Mucosa of gallbladder (tissue), 1 donor: ENCODE measurements around the gene MYO10. TPM values are rescaled to one million over a fixed set of nuclear protein-coding genes. Genes with fewer than 3 reads are reported as not detected.
"Not testable (repeated sequence)": the region's sequence is repeated elsewhere in the genome, so short reads cannot be mapped to it uniquely, and the experiment has no call there.

Experiments used
- DNase-seq: peaks from one replicate; pipeline ENCODE4 v3.0.0-alpha.2; 2020; ENCODE audit warnings: low spot score
- total RNA-seq: library from RNA; stranded (reverse); gene quantifications from one replicate; pipeline ENCODE4 v1.2.1, GENCODE V29; 2021
- donor health status: DM: no; HTN: no; CAD: no.

MYO10 gene
- 16.2 TPM for total RNA-seq

- peak; percentile 86 for DNase-seq
These were observed at the start of gene MYO10 for GRCh38 chr5:16936150-16936988. Gene MYO10, minus strand, starts transcription at chr5:16936288. Its CDS starts 480 bp downstream, at chr5:16935808.

GRCh38 chr5:16985304-16985703 lies 49.2 kb upstream of the MYO10 start:
- not testable (repeated sequence) for DNase-seq

- no peak for DNase-seq
These were observed 47.9 kb upstream of the MYO10 start for GRCh38 chr5:16983972-16984371.

DNA sequence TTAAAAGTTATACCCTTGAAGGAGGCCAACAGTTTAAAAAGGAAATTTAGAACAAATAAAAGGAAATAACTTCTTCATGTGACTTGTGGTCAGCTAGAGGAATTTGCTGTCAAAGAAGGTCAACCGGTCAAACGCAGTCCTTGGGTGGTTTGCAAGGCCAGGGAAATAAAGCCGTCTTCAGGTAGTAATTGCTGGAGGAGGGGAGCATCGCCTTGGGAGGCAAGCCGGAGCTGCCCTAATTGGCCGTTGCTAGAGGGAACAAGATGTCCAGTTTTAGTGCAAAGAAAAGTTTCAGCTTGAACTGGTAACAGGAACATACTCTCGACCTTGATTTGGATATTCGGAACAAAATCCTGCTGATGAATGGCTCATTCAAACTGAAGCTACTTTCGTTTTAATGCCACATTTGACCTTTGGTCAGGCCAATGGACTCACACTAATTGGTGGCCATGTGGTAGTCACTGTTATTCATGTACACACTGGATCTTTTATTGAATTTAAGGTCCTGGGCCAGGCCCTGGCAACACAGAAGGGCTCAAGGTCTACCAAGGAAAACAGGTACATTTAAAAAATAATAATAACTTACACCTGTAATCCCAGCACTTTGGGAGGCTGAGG lies 47.0 kb upstream of the MYO10 start:
- no peak for DNase-seq

DNA sequence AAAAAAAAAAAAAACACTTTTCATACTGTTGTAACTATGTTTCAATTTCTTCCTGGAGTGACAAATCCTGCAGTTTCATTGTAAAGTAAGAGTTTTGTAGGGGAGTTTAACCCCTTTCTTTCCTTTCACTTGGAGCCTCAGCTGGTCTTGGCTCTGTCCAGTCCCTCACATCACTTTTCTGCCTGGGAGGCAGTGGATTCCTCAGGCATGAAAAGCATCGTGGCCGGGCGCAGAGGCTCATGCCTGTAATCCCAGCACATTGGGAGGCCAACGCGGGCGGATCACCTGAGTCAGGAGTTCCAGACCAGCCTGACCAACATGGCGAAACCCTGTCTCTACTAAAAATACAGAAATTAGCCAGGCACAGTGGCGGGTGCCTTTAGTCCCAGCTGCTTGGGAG lies 45.6 kb upstream of the MYO10 start:
- DNase-seq, result no peak

DNA sequence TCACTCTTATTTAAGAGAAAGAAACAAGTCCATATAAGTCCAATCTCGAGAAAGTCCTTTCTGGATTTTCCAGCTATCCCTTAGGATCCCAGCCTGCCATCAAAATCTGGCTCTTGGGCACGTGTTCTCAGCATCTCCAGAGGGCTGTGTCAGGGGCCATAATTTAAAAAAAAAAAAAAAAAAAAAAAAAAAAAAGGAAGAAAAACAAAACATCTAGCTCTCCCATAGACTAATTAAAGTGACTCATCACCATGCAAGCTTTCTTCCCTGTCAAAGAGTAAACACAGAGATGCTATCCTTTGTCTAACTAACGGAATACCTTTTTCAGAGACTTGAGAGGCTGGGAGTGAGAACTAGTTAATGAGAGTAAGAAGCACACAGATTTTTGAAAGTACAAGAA lies 44.9 kb upstream of the MYO10 start:
- DNase-seq, result no peak

DNA sequence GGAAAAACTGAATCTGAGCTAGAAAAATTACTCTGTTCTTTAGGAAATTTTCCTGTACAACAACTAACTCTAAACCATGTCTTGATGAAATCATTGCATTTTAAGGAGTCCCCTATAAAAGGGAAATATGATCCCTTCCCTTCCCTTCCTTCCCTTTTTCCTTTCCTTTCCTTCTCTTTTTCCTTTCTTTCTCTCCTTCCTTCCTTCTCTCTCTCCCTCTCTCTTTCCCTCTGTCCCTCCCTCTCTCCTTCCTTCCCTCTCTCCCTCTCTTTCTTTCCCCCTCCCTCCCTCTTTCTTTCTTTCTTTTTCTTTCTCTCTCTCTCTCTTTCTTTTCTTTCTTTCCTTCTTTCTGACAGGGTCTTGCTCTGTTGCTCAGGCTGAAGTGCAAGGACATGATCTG lies 42.2 kb upstream of the MYO10 start:
- no peak for DNase-seq

- no peak for DNase-seq
These were observed 40.5 kb upstream of the MYO10 start for GRCh38 chr5:16976625-16977008.

DNA sequence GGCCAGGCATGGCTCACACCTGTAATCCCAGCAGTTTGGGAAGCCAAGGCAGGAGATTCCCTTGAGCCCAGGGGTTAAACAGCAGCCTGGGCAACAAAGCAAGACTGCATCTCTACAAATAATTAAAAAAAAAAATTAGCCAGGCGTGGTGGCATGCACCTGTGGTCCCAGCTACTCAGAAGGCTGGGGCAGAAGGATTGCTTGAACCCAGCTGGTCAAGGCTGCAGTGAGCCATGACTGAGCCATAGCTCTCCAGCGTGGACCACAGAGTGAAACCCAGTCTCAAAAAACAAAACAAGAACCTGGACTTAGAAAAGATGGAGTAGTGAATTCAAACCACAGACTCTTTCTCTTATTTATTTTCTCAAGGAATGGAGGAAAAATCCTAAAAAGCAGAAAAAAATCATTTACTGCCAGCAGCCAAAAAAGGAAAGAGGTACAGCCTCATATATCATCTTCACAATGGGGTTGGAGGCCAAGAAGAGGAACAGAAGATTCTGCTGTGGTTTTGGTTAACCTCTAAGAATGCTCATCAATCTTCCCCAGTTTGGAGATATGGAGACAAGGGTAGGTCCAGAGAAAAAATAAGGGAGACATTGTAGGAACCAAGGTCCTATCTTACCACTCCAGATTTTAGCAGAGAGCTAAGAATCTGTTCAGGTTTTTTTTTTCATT lies 40.0 kb upstream of the MYO10 start:
- no peak for DNase-seq

DNA sequence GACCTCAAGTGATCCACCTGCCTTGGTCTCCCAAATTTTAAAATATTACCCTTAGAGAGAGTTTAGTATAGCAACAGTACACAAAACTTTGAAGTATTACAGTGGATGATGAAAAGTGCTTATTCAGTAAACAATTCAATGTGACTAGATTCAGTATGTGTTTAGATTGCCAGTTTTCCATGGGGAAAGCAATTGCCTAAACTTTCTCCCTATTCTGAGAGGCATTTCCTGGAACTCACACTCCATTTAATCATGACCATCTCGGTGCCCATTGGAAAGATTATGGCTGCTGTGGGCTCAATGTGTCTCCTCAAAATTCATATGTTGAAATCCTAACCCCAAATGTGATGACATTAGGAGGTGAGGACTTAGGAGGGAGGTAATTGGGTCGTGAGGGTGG lies 38.9 kb upstream of the MYO10 start:
- DNase-seq, result no peak

- DNase-seq, result no peak
These were observed 34.7 kb upstream of the MYO10 start for GRCh38 chr5:16970826-16971225.

DNA sequence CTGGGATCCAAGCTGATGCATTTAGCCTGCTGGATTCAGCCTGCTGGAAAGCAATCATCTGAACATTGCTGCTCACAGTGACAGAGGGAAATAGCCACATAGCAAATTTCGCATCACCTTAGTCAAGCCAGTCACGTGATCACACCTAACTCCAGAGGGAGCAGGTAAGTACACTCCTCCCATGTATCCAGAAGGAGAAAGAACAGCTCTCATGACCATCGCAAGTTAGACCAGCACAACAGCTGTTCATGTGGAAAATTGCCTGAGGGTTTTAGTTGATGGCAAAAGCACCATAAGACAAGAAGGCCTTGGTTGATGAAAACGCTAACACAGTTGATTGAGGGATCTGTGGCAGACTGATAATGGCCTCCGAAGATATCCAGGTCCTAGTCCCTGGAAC lies 34.2 kb upstream of the MYO10 start:
- DNase-seq, result no peak

DNA sequence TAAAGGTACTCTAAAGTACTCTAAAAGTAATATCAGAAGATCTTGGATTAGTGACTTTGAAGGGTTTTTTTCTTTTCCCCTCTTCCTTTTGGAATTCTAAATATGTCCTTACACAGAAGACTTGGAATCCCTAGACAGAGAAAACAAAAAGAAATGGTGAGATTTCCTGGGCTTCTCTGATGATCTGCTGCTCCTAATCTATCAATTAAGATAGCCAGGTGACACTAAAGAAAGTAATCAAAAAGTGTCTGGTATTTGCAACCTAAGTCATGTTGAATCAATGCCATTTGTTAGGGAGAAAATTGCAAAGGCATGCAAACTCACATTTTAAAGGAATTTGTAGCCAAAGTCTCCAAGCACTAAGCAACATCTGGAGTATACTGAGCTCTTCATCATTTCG lies 29.5 kb upstream of the MYO10 start:
- no peak for DNase-seq

DNA sequence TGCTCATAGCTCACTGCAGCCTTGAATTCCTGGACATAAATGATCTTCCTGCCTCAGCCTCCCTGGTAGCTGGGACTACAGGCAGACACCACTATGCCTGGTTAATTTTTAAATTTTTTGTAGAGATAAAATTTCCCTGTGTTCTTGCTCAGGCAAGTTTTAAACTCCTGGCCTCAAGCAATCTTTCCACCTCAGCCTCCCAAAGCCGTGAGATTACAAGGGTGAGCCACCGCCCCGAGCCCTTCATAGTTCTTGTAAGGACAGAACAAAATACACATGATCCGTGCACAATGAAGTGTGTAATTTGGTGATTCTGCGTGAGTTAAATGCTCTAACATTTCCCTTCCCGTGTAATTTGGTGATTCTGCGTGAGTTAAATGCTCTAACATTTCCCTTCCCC lies 27.7 kb upstream of the MYO10 start:
- DNase-seq, result no peak

DNA sequence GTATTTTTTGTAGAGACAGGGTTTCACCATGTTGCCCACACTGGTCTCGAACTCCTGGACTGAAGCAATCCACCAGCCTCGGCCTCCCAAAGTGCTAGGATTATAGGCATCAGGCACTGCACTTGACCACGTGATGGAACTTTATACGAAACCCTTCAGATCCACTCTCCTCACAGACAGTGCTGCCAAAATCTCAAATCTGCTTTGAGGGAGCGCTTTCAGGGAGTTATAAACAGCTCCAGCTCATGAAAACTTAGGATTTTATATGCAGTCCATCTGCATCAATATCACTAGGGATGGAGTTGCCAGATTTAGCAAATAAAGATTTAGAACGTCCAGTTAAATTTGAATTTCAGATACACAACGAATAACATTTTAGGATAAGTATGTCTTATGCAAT lies 25.0 kb upstream of the MYO10 start:
- DNase-seq, result no peak

DNA sequence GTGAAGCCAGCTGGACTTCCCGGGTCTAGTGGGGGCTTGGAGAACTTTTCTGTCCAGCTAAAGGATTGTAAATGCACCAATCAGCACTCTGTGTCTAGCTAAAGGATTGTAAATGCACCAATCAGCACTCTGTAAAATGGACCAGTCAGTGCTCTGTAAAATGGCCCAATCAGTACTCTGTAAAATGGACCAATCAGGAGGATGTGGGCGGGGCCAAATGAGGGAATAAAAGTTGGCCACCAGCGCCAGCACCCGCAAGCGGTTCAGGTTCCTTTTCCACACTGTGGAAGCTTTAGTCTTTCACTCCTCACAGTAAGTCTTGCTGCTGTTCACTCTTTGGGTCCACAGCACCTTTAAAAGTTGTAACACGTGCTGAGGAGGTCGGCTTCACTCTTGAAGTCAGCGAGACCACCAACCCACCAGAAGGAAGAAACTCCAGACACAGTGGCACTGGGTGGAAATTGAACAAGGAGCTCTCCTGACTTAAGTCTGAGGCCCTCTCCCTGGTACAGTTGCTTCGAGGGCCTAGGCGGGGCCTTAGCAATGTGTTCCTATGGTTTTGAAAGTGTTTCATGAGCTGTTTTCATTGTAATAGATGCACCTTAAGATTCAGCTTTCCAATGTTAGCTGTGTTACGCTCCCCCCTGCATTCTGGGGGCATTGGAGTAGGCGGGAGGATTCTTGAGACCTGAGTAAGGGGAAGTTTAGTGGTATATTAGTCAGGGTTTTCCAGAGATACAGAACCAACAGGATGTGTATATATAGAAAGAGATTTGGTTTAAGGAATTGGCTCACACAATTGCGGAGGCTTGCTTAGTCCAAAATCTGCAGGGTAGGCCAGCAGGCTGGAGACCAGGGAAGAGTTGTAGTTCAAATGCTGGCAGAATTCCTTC lies 21.5 kb upstream of the MYO10 start:
- DNase-seq, result no peak

- no peak for DNase-seq
These were observed 17.6 kb upstream of the MYO10 start for GRCh38 chr5:16953729-16954128.

- no peak for DNase-seq
These were observed 17.0 kb upstream of the MYO10 start for GRCh38 chr5:16952968-16953671.

DNA sequence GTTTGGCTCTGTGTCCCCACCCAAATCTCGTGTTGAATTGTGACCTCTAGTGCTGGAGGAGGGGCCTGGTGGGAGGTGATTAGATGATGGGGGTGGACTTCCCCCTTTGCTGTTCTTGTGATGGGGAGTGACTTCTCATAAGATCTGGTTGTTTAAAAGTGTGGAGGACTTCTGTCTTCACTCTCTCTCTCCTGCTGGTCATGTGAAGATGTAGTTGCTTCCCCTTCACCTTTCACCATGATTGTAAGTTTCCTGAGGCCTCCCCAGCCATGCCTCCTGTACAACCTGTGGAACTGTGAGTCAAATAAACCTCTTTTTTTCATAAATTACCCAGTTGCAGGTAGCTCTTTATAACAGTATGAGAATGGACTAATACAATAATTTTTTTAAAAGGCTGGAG lies 10.6 kb upstream of the MYO10 start:
- no peak for DNase-seq

DNA sequence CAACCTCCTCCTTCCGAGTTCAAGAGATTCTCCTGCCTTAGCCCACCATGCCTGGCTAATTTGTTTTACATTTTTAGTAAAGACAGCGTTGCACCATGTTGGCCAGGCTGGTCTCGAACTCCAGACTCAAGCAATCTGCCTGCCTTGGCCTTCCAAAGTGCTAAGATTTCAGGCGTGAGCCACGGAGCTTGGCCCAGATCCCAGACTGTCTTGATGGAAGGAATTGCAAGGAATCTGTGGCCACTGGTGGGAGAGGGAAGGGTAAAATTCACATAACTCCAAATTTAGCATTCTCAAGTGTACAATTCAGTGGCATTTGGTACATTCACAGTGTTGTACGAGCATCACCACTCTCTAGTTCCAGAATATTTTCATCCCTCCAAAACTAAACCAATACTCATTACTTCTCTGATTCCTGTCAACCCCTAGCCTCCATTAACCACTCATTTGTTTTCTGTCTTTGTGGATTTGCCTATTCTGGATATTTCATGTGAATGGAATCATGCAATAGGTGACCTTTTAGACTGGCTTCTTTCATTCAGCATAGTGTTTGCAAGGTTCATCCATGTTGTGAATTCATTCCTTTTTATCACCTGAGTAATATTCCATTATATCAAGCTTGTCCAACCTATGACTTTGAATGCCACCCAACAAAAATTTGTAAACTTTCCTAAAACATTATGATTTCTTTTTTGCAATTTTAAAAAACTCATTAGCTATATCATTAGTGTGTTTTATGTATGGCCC lies 8.9 kb upstream of the MYO10 start:
- DNase-seq, result no peak
